Sciatic nerve (tissue), 2 donors: ENCODE results near the gene USP5. TPM values are rescaled to one million over a fixed set of nuclear protein-coding genes. Genes with fewer than 3 reads are reported as not detected.

Experiments
- ATAC-seq: fragments of 200-7000 bp; cut with Tn5 transposase; one replicate; pipeline ENCODE4 v1.9.1; 2020; ENCODE audit warnings: mild to moderate bottlenecking, moderate library complexity
- DNase-seq: peaks from one replicate; pipeline ENCODE4 v3.0.0-alpha.2; 2020; ENCODE audit warnings: low spot score
- intact Hi-C: fragments of 100-400 bp; cut with DNase I; formaldehyde crosslinking; loops from one replicate; pipeline ENCODE4 v1.14.2; 2022
- total RNA-seq: library from RNA; stranded (reverse); fragmentation: NEBNext Ultra II Directional; extraction: Animal tissue kit (Norgen Biotek cat#: 25700); gene quantifications from one replicate; pipeline ENCODE4 v1.2.1, GENCODE V29; 2021
- donor health status: DM: no; HTN: no; CAD: no.
- donor health status: DM: no; HTN: no; CAD: no.

The USP5 gene
- total RNA-seq, 1 donor from 2014 or later = 70.1 TPM

DNA sequence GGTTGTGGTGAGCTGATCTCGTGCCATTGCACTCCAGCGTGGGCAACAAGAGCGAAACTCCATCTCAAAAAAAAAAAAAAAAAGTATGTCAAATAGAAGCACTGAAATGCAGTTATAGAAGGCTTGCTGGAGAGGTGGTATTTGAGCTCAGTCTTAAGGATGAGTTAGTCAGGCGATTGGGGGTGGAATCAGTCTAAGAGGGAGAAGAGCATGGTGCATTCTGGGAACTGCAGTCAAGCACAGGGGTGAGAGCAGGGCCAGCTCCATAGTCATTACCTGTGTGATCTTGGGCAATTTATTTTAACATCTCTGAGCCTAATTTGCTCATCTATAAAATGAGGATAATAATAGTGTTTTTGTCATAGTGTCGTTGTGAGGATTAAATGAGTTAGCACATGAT, 17.1 kb upstream of the USP5 start:
- DNase-seq (no peak), ATAC-seq (no peak)
- intact Hi-C loops = no loop called here

DNA sequence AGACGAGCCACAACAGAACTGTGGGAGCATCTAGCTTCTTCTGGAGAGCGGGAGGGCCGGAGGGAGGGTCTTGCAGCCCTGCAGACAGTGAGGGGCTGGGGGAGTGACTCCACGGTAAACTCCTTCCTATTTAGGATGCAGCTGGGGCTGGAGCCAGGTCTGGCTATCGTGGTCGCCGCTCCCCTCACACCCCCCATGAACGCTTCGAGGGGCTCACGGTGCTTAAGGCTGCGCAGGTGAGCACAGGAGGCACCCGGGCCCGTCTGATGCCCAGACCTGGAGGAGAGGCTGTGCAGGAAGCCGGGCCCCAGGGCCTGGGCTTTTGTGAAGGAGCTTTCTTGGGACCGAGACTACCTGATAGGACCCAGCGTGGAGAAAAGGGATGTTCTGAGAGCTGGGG, 15.1 kb upstream of the USP5 start:
- intact Hi-C loops = no loop called here
- no peak for DNase-seq
- ATAC-seq = no peak

DNA sequence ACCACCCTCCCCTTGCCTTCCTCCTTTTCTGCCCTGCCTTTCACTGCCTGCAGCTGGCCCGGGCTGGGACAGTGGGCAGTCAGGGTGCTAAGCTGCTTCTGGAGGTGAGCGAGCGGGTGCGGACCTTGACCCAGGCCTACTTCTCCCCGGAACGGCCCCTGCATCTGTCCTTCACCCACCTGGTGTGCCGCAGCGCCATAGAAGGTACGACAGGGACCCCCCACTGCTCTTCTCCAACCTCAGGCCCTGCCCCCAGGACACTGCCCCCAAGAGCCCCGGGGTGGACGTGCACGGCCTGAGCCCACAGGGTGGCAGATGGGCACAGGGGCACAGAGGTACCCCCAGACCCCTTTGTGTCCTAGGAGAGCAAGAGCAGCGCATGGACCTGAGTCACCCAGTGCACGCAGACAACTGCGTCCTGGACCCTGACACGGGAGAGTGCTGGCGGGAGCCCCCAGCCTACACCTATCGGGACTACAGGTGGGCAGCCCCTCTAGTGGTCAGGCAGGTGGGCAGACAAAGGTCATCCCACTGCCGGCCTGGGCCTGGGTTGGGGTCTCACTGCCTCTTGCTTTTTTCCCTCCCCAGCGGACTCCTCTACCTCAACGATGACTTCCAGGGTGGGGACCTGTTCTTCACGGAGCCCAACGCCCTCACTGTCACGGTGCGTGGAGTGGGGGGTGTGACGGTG, 14.4 kb upstream of the USP5 start:
- DNase-seq (no peak), ATAC-seq (no peak)
- intact Hi-C loops = no loop called here

DNA sequence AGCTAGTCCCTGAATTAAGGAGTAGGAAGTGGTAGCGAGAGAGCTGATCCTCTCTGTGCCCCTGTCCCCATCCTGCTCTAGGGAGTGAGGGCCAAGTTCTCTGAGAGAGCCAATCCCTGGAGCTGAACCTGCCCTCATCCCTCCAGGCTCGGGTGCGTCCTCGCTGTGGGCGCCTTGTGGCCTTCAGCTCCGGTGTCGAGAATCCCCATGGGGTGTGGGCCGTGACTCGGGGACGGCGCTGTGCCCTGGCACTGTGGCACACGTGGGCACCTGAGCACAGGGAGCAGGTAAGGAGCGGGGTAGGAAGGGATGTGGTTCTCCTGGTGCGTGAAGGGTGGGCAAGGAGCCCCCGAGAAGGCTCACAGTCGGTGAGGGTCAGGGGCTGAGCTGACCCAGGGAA, 13.1 kb upstream of the USP5 start:
- intact Hi-C loops = no loop called here
- no peak for DNase-seq
- ATAC-seq = no peak

DNA sequence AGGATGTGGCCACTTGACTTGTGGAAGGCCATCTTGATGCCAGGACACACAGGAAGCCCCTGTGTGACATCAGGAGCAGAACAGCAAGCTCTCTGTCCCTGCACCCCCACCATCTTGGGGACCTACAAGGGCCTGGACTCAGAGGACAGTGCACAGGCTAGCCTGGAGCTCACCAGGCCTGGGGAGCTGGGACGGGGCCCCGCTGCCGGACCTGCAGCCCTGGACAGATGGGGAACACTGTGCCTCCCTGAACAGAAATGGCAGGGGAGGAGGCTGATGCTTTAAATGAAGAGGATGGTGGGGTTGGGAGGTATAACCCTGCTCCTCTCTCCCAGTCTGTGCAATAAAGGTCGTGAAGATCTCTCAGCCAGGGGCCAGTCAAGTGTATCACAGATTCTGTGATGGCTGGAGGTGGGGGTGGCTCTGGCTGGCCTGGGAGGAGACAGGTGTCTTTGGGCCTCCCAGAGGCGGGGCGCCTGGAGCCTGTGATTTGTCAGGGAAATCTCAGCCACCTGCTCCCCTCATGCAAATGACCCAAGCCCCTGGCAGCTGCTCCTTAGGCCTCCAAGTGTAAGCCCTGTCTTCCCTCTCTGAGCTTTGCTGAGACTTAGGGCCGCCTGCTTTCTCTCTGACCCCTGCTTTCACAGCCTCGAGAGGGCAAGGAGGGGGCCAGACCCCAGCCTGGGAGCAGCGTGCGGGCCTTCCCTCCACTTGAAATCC, 12.3 kb upstream of the USP5 start:
- ATAC-seq (no peak), DNase-seq (no peak)
- intact Hi-C loops = no loop called here

DNA sequence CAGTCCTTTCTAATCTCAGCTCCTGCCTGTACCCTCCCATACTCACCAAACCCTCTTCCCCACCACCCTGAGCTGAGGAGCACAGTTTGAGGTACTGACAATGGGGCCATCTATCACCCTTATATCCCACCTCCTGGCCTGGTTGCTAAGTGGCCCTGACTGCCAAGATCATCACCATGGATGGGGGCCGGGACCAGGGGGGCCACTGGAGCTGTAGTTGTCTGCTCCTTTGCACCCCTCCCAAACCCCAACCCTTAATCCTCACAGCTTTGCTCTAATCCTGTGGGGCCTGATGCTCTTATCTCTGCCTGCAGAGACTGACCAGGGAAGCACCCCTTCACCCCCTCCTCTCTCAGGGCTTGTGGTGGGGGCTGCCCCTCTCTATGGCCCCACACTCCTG, 11.6 kb upstream of the USP5 start:
- intact Hi-C loops = no loop called here
- DNase-seq = no peak
- no peak for ATAC-seq

DNA sequence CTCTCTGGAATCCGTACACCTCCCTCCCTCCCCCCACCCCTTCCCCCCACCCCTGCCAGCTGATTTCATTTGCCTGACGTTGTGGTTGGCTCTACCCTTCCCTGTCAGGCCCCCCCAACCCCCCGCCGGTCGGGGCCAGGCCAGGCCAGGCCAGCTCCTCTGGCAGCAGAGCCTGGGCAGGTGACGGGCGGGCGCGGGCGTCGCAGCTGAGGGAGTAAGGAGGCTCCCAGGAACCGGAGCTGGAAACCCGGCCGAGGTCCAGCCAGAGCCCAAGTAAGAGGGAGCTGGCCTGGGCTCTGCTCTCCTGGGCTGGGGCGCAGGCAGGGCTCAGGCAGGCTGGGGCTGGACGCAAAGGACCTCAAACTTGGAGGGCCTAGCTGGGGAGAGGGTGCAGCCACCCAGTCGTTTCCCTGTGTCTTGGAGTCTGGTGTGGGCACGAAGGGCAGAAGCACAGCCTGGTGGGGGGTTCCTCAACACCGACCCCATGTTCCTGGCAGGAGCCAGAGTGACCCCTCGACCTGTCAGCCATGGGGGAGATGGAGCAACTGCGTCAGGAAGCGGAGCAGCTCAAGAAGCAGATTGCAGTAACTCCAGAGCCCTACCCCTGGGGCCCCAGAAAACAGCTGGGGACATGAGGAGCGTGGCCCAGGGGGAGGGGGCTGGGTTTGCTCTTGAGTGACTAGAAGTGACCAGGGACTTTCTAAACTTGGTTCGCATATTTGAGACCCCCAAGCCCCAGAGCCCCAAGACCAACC, 11.0 kb upstream of the USP5 start, which contains the start of gene GNB3:
GNB3 (plus strand) TSS at position 165 of the 755 bp plus-strand sequence; CDS start at position 528, 363 bp downstream.
- intact Hi-C loops = no loop called here
- DNase-seq = no peak
- no peak for ATAC-seq

DNA sequence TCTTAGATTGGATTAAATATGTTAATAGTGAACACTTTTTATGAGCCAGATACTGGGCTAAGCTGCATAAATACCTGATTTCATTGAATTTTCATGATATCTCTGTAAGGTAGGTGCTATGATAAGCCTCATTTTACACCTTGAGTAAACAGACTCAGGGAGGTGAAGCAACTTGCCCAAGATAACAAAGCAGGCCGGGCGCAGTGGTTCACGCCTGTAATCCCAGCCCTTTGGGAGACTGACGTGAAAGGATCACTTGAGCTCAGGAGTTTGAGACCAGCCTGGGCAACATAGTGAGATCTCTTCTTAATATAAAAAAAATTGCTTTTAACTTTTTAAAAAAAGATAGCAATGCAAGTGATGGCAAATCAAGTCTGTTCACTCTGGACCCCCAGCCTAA, 9.9 kb upstream of the USP5 start:
- ATAC-seq (no peak), DNase-seq (no peak)
- intact Hi-C loops = no loop called here

DNA sequence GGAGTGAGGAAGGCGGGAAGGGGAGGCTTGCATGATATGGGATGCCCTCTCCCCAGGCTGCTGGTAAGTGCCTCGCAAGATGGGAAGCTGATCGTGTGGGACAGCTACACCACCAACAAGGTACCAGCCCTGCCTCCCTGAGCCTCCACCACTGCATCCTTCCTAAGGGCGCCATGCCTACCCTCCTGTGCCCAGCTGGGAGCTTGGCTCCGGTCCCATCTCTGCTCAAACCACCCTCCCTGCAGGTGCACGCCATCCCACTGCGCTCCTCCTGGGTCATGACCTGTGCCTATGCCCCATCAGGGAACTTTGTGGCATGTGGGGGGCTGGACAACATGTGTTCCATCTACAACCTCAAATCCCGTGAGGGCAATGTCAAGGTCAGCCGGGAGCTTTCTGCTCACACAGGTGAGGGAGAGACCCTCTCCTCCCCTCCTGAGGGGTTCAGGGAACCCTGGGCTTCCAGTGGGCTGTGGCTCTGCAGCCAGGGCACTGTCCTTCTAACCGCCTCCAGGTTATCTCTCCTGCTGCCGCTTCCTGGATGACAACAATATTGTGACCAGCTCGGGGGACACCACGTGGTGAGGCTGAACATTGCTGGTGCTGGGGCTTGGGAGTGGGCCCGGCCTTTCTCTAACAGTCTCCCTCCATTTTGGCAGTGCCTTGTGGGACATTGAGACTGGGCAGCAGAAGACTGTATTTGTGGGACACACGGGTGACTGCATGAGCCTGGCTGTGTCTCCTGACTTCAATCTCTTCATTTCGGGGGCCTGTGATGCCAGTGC, 8.6 kb upstream of the USP5 start:
- DNase-seq = no peak
- intact Hi-C loops = no loop called here
- no peak for ATAC-seq

DNA sequence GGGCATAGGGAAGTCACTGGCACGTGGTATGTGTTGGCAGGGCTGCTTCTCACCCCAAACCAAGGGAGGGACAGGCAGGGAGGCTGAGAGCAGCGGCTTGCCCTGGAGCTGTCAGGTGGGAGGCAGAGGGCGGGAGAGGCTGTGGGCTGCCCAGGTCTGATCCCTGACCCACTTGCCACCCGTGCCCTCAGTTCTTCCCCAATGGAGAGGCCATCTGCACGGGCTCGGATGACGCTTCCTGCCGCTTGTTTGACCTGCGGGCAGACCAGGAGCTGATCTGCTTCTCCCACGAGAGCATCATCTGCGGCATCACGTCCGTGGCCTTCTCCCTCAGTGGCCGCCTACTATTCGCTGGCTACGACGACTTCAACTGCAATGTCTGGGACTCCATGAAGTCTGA, 6.6 kb upstream of the USP5 start:
- ATAC-seq (no peak), DNase-seq (no peak)
- intact Hi-C loops = no loop called here

DNA sequence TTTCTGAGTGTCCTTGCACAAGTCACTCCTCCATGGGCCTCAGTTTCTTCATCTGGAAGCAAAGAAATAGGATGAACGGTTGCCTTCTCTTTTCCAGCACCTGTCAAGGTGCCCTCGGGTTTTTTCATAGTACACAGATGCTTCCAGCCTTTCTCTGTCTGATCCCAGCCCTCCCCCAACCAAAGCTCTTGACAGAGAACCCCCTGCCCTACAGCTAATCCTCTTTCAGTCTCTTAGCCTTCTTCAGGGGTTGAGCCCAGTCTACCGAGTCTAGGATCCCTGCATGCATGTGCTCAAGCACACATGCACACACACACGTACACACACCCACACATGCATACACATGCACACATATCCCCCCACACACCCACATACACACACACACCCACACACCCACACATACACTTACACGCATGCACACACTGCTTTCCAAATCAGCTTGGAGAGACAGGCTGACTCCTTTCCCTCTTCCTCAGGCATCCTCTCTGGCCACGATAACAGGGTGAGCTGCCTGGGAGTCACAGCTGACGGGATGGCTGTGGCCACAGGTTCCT, 5.6 kb upstream of the USP5 start:
- intact Hi-C loops = no loop called here
- ATAC-seq (no peak), DNase-seq (no peak)

DNA sequence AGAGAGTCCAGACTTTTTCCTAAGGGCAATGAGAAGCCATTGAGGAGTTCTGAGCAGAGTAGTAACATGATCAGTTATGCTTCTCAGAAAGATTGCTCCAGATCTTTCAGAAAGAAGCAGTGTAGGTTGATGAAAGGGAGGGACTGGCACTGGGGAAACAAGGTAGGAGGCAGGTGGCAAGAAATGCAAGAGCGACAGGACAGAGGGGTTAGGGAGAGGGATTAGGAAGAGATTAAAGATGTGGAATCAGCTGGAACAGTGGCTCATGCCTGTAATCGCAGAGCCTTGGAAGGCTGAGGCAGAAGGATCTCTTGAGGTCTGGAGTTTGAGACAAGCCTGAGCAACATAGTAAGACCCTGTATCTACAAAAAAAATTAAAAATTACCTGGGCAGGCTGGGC, 4.3 kb upstream of the USP5 start:
- DNase-seq (no peak), ATAC-seq (no peak)
- intact Hi-C loops = no loop called here

DNA sequence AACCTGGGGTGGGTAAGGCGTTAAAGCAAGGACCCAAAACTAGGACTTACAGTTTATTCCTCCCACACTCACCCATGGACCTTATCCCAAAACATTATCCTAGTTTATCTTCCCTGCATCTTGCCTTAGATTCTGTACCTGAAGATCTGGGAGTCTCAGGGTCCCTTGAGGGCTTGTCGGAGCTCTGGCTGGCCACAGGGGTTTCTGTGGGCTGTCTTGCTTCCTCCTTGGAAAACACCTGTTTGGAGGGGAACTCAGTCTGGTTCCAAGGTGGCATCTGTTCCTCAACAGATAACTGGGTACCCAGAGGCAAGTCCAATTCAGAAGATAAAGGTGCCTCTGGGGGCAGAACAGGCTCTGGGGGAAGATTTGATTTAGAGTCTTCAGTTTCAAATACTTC, 2.5 kb upstream of the USP5 start:
- DNase-seq (no peak), ATAC-seq (no peak)
- intact Hi-C loops = no loop called here

DNA sequence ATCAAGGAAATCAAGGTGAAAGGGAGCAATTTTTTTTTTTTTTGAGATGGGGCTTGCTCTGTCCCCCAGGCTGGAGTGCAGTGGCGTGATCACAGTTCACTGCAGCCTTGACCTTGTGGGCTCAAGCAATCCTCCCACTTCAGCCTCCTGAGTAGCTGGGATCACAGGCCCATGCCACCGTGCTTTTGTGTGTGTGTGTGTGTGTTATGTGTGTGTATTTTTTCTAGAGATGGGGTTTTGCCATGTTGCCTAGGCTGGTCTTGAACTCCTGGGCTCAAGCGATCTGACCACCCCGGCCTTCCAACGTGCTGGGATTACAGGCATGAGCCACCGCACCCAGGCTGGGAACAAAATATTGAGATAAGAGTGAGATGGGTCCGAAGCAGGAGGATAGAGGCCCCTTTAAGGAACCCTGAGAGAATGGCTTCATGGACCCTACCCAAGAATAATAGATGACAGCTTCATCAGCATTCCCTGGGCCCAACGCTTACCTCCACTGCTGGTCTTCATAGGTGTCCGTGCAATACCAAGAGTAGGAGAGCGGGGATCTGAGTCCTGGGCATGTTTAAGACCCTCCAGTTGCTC, 1.9 kb upstream of the USP5 start:
- DNase-seq (no peak), ATAC-seq (no peak)
- intact Hi-C loops = no loop called here

DNA sequence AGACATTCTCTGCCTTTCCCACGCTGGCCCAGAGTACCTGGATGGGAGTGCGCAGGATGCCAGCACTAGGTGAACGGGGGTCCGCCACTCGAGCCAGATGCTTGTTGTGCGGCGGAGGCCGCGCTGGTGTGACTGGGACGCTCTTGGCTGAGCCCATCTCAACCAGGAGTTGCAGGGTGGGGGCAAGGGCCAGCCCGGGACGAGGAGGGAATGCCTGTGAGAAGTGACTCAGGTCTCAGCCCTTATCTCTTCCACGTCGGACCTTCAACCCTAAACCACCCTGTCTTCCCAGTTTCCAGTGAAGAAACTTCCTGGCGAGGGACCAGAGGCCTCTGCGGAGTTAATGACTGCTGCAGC, 1.2 kb upstream of the USP5 start:
- intact Hi-C loops = no loop called here
- ATAC-seq (no peak), DNase-seq (peak; percentile 77)

DNA sequence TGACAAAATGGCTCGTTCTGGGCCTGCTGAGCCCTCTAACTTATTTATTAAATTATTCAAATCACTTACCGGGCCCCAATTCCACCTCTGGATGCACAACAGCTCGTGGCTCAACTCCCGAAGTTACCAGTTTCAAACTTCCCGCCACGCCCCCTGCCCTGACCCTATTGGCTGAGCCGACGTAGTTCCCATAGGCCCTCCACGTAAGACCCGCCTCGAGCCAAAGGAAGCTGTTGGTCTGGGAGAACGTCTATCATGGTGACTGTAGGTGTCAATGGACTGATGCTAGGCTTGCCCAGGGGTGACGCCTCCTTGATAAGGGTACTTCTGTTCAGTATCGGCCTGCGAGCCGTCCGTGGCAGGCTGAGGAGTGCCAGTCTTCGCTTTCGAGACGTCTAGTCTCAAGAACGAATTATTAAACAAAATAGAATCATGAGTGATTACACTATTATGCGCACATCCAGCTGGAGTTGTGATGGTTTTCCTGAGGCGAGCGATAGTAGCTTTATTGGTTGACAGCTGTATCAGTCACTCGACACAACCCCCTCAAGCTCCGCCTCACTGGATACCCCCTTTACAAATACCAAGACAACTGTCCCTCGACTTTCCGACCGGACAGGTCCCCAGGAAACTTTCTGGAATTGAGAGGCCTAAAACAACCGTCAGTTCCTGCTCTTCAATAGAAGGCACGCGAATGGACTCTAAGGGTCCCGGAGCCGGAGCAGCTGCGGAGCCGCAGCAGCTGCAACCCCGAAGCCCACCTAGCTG, 613 bp upstream of the USP5 start, which contains the start of gene CDCA3:
CDCA3 (minus strand) TSS at position 134 of the 768 bp plus-strand sequence. CDS start 334 bp downstream, outside the sequence.
- DNase-seq (peak; percentile 97), ATAC-seq (peak; percentile 88)
- intact Hi-C loops = no loop called here

DNA sequence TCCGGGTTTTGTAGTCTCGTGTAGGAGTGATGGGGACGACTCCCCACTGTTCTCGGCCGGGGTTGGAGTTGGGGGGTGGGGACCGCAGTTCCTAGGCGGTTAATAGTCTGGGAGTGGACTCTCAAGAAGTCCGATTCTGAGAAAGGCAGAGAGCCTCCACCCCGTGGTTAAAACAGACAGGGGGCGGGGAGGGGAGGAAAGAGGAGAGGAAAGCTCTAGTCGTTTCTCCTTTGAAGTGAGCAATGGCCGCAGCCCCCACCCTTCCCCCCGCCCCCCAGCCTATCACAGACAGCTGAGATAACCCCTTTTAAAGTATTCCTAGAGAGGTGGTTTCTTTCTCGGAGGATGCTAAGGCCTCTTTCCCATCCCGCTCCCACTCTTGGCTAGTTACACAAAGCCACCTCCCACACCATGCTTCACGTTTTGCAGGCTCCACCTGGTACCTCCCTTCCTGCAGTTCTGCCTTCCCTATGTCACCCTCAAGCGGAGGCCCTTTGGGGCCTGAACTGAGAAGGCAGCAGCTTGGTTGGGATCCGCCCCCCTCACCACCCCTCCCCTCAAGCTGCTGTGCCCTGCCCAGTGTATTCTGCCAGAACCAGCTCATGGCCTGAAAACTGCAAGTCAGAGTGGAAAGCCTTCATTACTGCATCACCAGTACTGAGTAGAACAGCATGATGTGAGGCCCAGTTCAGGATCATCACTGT, 853 bp downstream of the USP5 start:
- intact Hi-C loops = no loop called here
- DNase-seq (no peak), ATAC-seq (no peak)
